ENCODE data around the gene PCNX2. TPM values are rescaled to one million over a fixed set of nuclear protein-coding genes. Genes with fewer than 3 reads are reported as not detected.

Gene PCNX2
- polyA plus RNA-seq, 1 donor (not counting 4 experiments of a cell fraction or from before 2014, with no cell fraction given) = 18.0 TPM

DNA sequence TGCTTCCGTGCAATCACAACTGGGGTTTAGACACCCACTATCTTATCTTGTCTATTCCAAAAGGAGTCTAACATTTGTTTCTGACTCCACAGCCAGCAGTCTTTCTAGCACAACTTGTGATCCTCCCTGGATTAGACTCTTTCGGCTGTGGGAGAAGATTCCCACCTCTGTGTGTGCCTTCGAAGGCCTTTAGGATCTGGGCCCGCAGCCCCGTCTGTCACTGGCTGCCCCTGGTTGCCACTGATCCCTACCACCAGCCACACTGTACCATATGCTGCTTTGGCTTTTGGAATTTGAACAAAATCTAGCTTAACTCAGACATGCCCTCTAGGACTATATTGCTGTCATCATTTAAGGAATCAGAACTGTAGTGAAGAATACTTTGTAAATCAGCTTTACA lies 327.1 kb downstream of the PCNX2 start:
- Histone ChIP-seq H3K4me3 (ENCODE audit: control insufficient read depth in 2 of 3, extremely low read depth in 1 of 3, insufficient read depth in 2 of 3, low read depth in 1 of 3, low read length in 3 of 3) (no peak overlapping the region), H3K4me1 (ENCODE audit: control insufficient read depth, extremely low read depth, insufficient read depth, low read length) (peaks cover 5% of the 10 kb centered on the region), H4K20me1 (ENCODE audit: control insufficient read depth, extremely low read depth, insufficient read depth, low read length) (no peaks in the 10 kb centered on the region), H2AFZ (ENCODE audit: control insufficient read depth, low read length) (no peak overlapping the region), H3K9me1 (ENCODE audit: control insufficient read depth, extremely low read depth, insufficient read depth, low read length) (no peaks in the 10 kb centered on the region), H3K9me3 (ENCODE audit: control insufficient read depth, low read depth, low read length) (peaks cover 4% of the 10 kb centered on the region), H3K27me3 (ENCODE audit: control insufficient read depth, extremely low read depth, insufficient read depth, low read length) (no peaks in the 10 kb centered on the region), H3K27ac (ENCODE audit: control insufficient read depth, insufficient read depth, low read length) (no peak overlapping the region), H3K4me2 (ENCODE audit: control insufficient read depth, extremely low read depth, insufficient read depth, low read depth, low read length) (no peak overlapping the region), H3K79me2 (ENCODE audit: control insufficient read depth, insufficient read depth, low read length) (no peaks in the 10 kb centered on the region), H3K36me3 (ENCODE audit: control insufficient read depth in 2 of 2, extremely low read depth in 1 of 2, insufficient read depth in 2 of 2, low read length in 2 of 2) (peaks cover 8 to 10% of the 10 kb centered on the region in 2 experiments), H3K9ac (ENCODE audit: control insufficient read depth, extremely low read depth, insufficient read depth, low read length) (no peak overlapping the region)
- dilution Hi-C loops (cut with MboI; ENCODE audit: extremely low pct_ligation_motif_present, low sequenced_read_pairs) = no loop called here
- DNase-seq (ENCODE audit: low read depth, low spot score) (no peak), FAIRE-seq (no peak)
- no peak for TF ChIP-seq EZH2 (IDR thresholded peaks at IDR 0.05; ENCODE audit: low read length)
- TF ChIP-seq, protein P1, sequence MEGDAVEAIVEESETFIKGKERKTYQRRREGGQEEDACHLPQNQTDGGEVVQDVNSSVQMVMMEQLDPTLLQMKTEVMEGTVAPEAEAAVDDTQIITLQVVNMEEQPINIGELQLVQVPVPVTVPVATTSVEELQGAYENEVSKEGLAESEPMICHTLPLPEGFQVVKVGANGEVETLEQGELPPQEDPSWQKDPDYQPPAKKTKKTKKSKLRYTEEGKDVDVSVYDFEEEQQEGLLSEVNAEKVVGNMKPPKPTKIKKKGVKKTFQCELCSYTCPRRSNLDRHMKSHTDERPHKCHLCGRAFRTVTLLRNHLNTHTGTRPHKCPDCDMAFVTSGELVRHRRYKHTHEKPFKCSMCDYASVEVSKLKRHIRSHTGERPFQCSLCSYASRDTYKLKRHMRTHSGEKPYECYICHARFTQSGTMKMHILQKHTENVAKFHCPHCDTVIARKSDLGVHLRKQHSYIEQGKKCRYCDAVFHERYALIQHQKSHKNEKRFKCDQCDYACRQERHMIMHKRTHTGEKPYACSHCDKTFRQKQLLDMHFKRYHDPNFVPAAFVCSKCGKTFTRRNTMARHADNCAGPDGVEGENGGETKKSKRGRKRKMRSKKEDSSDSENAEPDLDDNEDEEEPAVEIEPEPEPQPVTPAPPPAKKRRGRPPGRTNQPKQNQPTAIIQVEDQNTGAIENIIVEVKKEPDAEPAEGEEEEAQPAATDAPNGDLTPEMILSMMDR (optimal IDR thresholded peaks at IDR 0.05 in 1 of 3, IDR thresholded peaks at IDR 0.05 in 1 of 3, conservative IDR thresholded peaks at IDR 0.05 in 1 of 3; ENCODE audit: extremely low read depth in 1 of 3, insufficient read depth in 2 of 3, low read length in 3 of 3) = no peak

DNA sequence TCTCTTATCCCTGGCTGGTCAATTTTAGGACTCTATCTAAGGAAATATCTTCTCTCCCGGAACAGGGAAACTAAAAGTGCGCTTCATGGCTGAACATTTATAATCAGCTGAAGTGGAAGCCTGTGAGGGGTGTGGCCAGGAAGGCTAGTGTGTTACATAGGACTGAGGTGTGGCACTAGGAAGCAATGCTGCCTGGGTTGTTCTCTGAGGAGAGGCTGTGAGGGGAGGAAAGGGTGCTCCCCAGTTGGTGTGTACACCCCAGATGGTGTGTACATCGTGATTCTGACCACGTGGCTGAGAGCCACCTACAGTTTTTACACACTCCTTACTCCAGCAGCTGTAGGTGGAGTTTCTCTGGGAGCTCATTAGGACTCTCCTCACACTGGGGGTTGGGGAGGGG lies 328.9 kb downstream of the PCNX2 start:
- TF ChIP-seq, protein P1 (optimal IDR thresholded peaks at IDR 0.05 in 1 of 3, IDR thresholded peaks at IDR 0.05 in 1 of 3, conservative IDR thresholded peaks at IDR 0.05 in 1 of 3; ENCODE audit: extremely low read depth in 1 of 3, insufficient read depth in 2 of 3, low read length in 3 of 3) = no peak
- no peak for TF ChIP-seq EZH2 (IDR thresholded peaks at IDR 0.05; ENCODE audit: low read length)
- Histone ChIP-seq H3K79me2 (ENCODE audit: control insufficient read depth, insufficient read depth, low read length) (no peaks in the 10 kb centered on the region), H4K20me1 (ENCODE audit: control insufficient read depth, extremely low read depth, insufficient read depth, low read length) (no peaks in the 10 kb centered on the region), H3K9me3 (ENCODE audit: control insufficient read depth, low read depth, low read length) (no peaks in the 10 kb centered on the region), H3K9ac (ENCODE audit: control insufficient read depth, extremely low read depth, insufficient read depth, low read length) (peak overlapping the region; percentile 11), H3K27ac (ENCODE audit: control insufficient read depth, insufficient read depth, low read length) (no peak overlapping the region), H2AFZ (ENCODE audit: control insufficient read depth, low read length) (peak overlapping the region; percentile 75), H3K36me3 (ENCODE audit: control insufficient read depth in 2 of 2, extremely low read depth in 1 of 2, insufficient read depth in 2 of 2, low read length in 2 of 2) (peaks cover 8% of the 10 kb centered on the region in 2 experiments), H3K27me3 (ENCODE audit: control insufficient read depth, extremely low read depth, insufficient read depth, low read length) (no peaks in the 10 kb centered on the region), H3K4me3 (ENCODE audit: control insufficient read depth in 2 of 3, extremely low read depth in 1 of 3, insufficient read depth in 2 of 3, low read depth in 1 of 3, low read length in 3 of 3) (peak overlapping the region in 1 of 3 experiments; percentile 22), H3K4me2 (ENCODE audit: control insufficient read depth, extremely low read depth, insufficient read depth, low read depth, low read length) (peak overlapping the region; percentile 23), H3K4me1 (ENCODE audit: control insufficient read depth, extremely low read depth, insufficient read depth, low read length) (peaks cover 5% of the 10 kb centered on the region), H3K9me1 (ENCODE audit: control insufficient read depth, extremely low read depth, insufficient read depth, low read length) (no peaks in the 10 kb centered on the region)
- no peak for FAIRE-seq
- no peak for DNase-seq (ENCODE audit: low read depth, low spot score)
- dilution Hi-C loops (cut with MboI; ENCODE audit: extremely low pct_ligation_motif_present, low sequenced_read_pairs) = no loop called here
